SU-DHL-6 (cell line): ENCODE measurements around the gene PDE3B.

Experiments
- H2AFZ ChIP-seq: fragments of 200-600 bp; sonication (generic); 2 replicates; pipeline ENCODE4 v1.6.1; 2014; ENCODE audit warnings: low read depth, mild to moderate bottlenecking, moderate library complexity, mixed read lengths, antibody characterized with exemption, low read length; ENCODE audit not compliant: severe bottlenecking
- H3F3A ChIP-seq: fragments of 200-600 bp; shearing (Covaris generic); 2 replicates; pipeline ENCODE4 v1.6.0; 2016; ENCODE audit warnings: antibody characterized with exemption, mild to moderate bottlenecking; ENCODE audit not compliant: insufficient read depth
- H3K27ac ChIP-seq: fragments of 200-600 bp; sonication (generic); 2 replicates; pipeline ENCODE4 v1.5.1; 2016; ENCODE audit warnings: low read depth, mild to moderate bottlenecking, low read length, moderate library complexity, mixed read lengths
- H3K27me3 ChIP-seq: fragments of 200-600 bp; sonication (generic), shearing (Covaris generic); 2 replicates; pipeline ENCODE4 v1.6.0; 2014; ENCODE audit warnings: mild to moderate bottlenecking, low read length
- H3K36me3 ChIP-seq: fragments of 200-600 bp; sonication (generic); 2 replicates; pipeline ENCODE4 v1.6.1; 2014; ENCODE audit warnings: mild to moderate bottlenecking, low read length, mixed read lengths
- H3K4me2 ChIP-seq: fragments of 300-600, 200-600 bp; shearing (Covaris generic), sonication (generic); 2 replicates; pipeline ENCODE4 v1.6.0; 2014; ENCODE audit warnings: low read length, low read depth, mild to moderate bottlenecking; ENCODE audit not compliant: poor library complexity, severe bottlenecking
- H3K4me3 ChIP-seq: fragments of 200-600 bp; sonication (generic); 2 replicates; pipeline ENCODE4 v1.5.1; 2014; ENCODE audit warnings: antibody characterized with exemption, low read length, mild to moderate bottlenecking, mixed read lengths; ENCODE audit not compliant: insufficient read depth, poor library complexity, severe bottlenecking
- H3K79me2 ChIP-seq: fragments of 200-600 bp; sonication (generic); 2 replicates; pipeline ENCODE4 v1.6.1; 2014; ENCODE audit warnings: mild to moderate bottlenecking, low read length, moderate library complexity; ENCODE audit not compliant: insufficient read depth
- H3K9ac ChIP-seq: fragments of 200-600 bp; sonication (generic); 2 replicates; pipeline ENCODE4 v1.7.0; 2014; ENCODE audit warnings: mild to moderate bottlenecking, low read length
- H3K9me2 ChIP-seq: fragments of 200-600 bp; sonication (generic); replicated peaks from 2 replicates; pipeline ENCODE4 v1.6.1; 2014; ENCODE audit warnings: low read length; ENCODE audit not compliant: insufficient read depth
- H3K9me3 ChIP-seq: fragments of 200-600 bp; sonication (generic); 2 replicates; pipeline ENCODE4 v1.6.1; 2014; ENCODE audit warnings: low read length, mixed read lengths; ENCODE audit not compliant: insufficient read depth
- H4K20me1 ChIP-seq: fragments of 200-600 bp; sonication (generic); 2 replicates; pipeline ENCODE4 v1.6.1; 2014; ENCODE audit warnings: low read depth, mild to moderate bottlenecking, antibody characterized with exemption, low read length, moderate library complexity, mixed read lengths
- CTCF ChIP-seq: fragments of 200-600 bp; sonication (generic); IDR thresholded peaks from one replicate; pipeline ENCODE4 v1.5.1; 2017; ENCODE audit warnings: antibody characterized with exemption, mild to moderate bottlenecking, low read length, moderate library complexity; ENCODE audit not compliant: insufficient read depth, poor library complexity, severe bottlenecking
- EZH2phosphoT487 ChIP-seq: fragments of 200-600 bp; sonication (generic), shearing (Covaris generic); conservative IDR thresholded peaks from 2 replicates; pipeline ENCODE4 v1.6.1; 2018; ENCODE audit warnings: mild to moderate bottlenecking, antibody characterized with exemption, low read length, moderate library complexity, mixed read lengths

The PDE3B gene

GRCh38 chr11:14872032-14872431, 228.4 kb downstream of the PDE3B start:
- Histone ChIP-seq H3K27ac (no peak overlapping the region), H3K4me3 (no peak overlapping the region), H3K4me2 (no peak overlapping the region), H4K20me1 (no peaks in the 10 kb centered on the region), H3K27me3 (no peaks in the 10 kb centered on the region), H2AFZ (no peak overlapping the region), H3F3A (0 out of 2 replicates have a peak, but pooled peaks cover 4% of the 10 kb centered on the region), H3K9ac (no peak overlapping the region), H3K36me3 (peaks cover 11% of the 10 kb centered on the region; the same call in 1 of the 2 replicates), H3K9me3 (no peaks in the 10 kb centered on the region), H3K9me2 (no peaks in the 10 kb centered on the region), H3K79me2 (no peaks in the 10 kb centered on the region)
- TF ChIP-seq EZH2phosphoT487 = no peak
- no peak for TF ChIP-seq CTCF

- no peak for TF ChIP-seq EZH2phosphoT487
- no peak for TF ChIP-seq CTCF
- H3K4me3 ChIP-seq = no peak overlapping the region
Measured at GRCh38 chr11:14873632-14874031, 230.0 kb downstream of the PDE3B start.

GRCh38 chr11:14875163-14875562, 231.6 kb downstream of the PDE3B start:
- H3K79me2 ChIP-seq = no peaks in the 10 kb centered on the region
- no peaks in the 10 kb centered on the region for H3K9me3 ChIP-seq
- no peak overlapping the region for H3K27ac ChIP-seq
- H3K27me3 ChIP-seq = no peaks in the 10 kb centered on the region
- no peak overlapping the region for H3K9ac ChIP-seq
- no peaks in the 10 kb centered on the region for H4K20me1 ChIP-seq
- peaks cover 19% of the 10 kb centered on the region; the same call in 1 of the 2 replicates for H3K36me3 ChIP-seq
- no peak overlapping the region for H2AFZ ChIP-seq
- no peak overlapping the region for H3K4me2 ChIP-seq
- no peaks in the 10 kb centered on the region for H3K9me2 ChIP-seq
- TF ChIP-seq EZH2phosphoT487 (no peak), CTCF (no peak)
- no peak overlapping the region for H3K4me3 ChIP-seq
- H3F3A ChIP-seq = 0 out of 2 replicates have a peak, but pooled peaks cover 4% of the 10 kb centered on the region

More at GRCh38 chr11:14873632-14874031, 230.0 kb downstream of the PDE3B start:
- Histone ChIP-seq H3K9me3 (no peaks in the 10 kb centered on the region), H3F3A (0 out of 2 replicates have a peak, but pooled peaks cover 4% of the 10 kb centered on the region), H3K27me3 (no peaks in the 10 kb centered on the region), H3K9ac (no peak overlapping the region), H3K9me2 (no peaks in the 10 kb centered on the region), H3K36me3 (peaks cover 19% of the 10 kb centered on the region; the same call in 1 of the 2 replicates), H3K4me2 (no peak overlapping the region), H3K79me2 (no peaks in the 10 kb centered on the region), H4K20me1 (no peaks in the 10 kb centered on the region), H2AFZ (no peak overlapping the region), H3K27ac (no peak overlapping the region)
